Upper lobe of left lung (tissue), 4 donors: Measurements from ENCODE around the gene HNMT.

Experiments used
- POLR2A ChIP-seq, 4 donors: fragments of 450-650 bp; IDR thresholded peaks; one replicate each; pipeline ENCODE4 v1.5.1; 2016 to 2017; ENCODE audit warnings: antibody characterized with exemption in 4 of 4, mild to moderate bottlenecking in 2 of 4
- POLR2AphosphoS5 ChIP-seq, 2 donors: sonication (generic); formaldehyde crosslinking; IDR thresholded peaks; one replicate each; pipeline ENCODE4 v1.5.1; 2017; ENCODE audit warnings: antibody characterized with exemption in 2 of 2
- TF ChIP-seq, protein P1 (sequence below), 6 experiments: fragments of 450-650 bp in 4 of 6; fragments of 200-600 bp in 2 of 6; sonication (generic) in 2 of 6; IDR thresholded peaks; one replicate each; pipeline ENCODE4 v1.5.1; 2016 to 2019; ENCODE audit warnings: antibody characterized with exemption in 6 of 6

DNA sequence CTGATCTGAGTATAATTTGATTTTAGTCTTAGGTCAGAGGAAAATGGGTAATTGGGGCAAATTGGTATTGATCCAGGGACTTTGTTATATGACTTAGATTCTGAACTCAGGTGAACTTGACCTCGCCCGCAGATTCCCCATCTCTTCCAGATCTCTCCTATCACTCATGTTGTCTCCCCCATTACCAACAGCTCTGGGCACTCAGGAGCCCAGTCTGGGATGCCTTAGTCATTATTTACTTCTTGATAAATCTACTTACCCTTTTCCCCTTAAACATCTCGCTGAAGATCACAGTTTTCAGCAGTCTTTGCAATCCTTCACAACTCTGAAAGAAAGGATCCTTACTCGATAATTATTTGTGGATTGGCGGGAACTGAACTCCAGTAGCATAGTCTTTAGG is 19.6 kb upstream of the HNMT start:
- TF ChIP-seq POLR2A (IDR thresholded peaks at IDR 0.05) (no peak), POLR2AphosphoS5 (IDR thresholded peaks at IDR 0.05) (no peak)
- TF ChIP-seq, protein P1, sequence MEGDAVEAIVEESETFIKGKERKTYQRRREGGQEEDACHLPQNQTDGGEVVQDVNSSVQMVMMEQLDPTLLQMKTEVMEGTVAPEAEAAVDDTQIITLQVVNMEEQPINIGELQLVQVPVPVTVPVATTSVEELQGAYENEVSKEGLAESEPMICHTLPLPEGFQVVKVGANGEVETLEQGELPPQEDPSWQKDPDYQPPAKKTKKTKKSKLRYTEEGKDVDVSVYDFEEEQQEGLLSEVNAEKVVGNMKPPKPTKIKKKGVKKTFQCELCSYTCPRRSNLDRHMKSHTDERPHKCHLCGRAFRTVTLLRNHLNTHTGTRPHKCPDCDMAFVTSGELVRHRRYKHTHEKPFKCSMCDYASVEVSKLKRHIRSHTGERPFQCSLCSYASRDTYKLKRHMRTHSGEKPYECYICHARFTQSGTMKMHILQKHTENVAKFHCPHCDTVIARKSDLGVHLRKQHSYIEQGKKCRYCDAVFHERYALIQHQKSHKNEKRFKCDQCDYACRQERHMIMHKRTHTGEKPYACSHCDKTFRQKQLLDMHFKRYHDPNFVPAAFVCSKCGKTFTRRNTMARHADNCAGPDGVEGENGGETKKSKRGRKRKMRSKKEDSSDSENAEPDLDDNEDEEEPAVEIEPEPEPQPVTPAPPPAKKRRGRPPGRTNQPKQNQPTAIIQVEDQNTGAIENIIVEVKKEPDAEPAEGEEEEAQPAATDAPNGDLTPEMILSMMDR (IDR thresholded peaks at IDR 0.05) = no peak
